Measurements from ENCODE around the gene INSRR.

DNA sequence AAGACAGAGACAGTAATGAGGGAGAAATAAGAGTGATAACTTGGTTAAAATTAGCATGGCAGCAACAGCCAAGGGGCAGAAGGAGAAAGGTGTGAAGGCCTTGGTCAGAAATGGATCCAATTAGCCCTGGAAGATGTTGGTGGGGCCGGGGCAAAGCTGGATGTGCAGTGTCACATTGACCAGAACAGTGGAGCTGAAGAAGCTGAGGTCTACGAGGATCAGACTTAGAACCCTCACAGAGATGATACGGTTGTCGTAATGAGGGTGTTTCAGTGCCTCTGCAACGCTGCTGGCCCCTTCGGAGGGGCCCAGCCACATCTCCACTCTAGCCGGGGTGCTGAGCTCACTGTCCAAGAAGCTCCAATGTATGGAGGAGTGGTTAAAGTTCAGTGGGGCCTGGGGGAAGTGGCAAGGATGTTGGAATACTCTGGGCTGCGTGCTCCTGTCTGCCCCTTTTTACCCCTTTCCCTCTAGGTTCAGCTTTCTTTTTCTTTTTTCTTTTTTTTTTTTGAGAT, 56.4 kb downstream of the INSRR start:
- TF ChIP-seq, protein P1, sequence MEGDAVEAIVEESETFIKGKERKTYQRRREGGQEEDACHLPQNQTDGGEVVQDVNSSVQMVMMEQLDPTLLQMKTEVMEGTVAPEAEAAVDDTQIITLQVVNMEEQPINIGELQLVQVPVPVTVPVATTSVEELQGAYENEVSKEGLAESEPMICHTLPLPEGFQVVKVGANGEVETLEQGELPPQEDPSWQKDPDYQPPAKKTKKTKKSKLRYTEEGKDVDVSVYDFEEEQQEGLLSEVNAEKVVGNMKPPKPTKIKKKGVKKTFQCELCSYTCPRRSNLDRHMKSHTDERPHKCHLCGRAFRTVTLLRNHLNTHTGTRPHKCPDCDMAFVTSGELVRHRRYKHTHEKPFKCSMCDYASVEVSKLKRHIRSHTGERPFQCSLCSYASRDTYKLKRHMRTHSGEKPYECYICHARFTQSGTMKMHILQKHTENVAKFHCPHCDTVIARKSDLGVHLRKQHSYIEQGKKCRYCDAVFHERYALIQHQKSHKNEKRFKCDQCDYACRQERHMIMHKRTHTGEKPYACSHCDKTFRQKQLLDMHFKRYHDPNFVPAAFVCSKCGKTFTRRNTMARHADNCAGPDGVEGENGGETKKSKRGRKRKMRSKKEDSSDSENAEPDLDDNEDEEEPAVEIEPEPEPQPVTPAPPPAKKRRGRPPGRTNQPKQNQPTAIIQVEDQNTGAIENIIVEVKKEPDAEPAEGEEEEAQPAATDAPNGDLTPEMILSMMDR (IDR thresholded peaks at IDR 0.05 in 8 of 11, conservative IDR thresholded peaks at IDR 0.05 in 3 of 11): no peak
- peak in 1 of 3 donors; percentile 31 for TF ChIP-seq POLR2AphosphoS5 (IDR thresholded peaks at IDR 0.05)
- TF ChIP-seq POLR2A (IDR thresholded peaks at IDR 0.05): no peak
